Endodermal cell (in vitro differentiated cells): ENCODE data around the gene CERS6. TPM values are rescaled to one million over a fixed set of nuclear protein-coding genes. Genes with fewer than 3 reads are reported as not detected.

ENCODE experiments used
- DNase-seq: peaks from one replicate; pipeline ENCODE4 v3.0.0-alpha.2; 2017
- H3K27ac ChIP-seq: 2 replicates; pipeline ENCODE4 v1.5.1; 2013; ENCODE audit warnings: mild to moderate bottlenecking, low read depth, low read length, moderate library complexity
- H3K27me3 ChIP-seq: 2 replicates; pipeline ENCODE4 v1.6.1; 2013; ENCODE audit warnings: mild to moderate bottlenecking, low read length, moderate library complexity; ENCODE audit not compliant: insufficient read depth, control insufficient read depth, poor library complexity, severe bottlenecking
- H3K36me3 ChIP-seq: 2 replicates; pipeline ENCODE4 v1.7.0; 2013; ENCODE audit warnings: mild to moderate bottlenecking, low read length, moderate library complexity; ENCODE audit not compliant: control insufficient read depth, insufficient read depth
- H3K4me1 ChIP-seq: one replicate; pipeline ENCODE4 v1.7.0; 2013; ENCODE audit warnings: low read length; ENCODE audit not compliant: control insufficient read depth, insufficient read depth
- H3K4me3 ChIP-seq: 2 replicates; pipeline ENCODE4 v1.5.1; 2013; ENCODE audit warnings: mild to moderate bottlenecking, low read length, moderate library complexity
- H3K9ac ChIP-seq: 2 replicates; pipeline ENCODE4 v1.6.1; 2013; ENCODE audit warnings: mild to moderate bottlenecking, low read length, moderate library complexity; ENCODE audit not compliant: poor library complexity, severe bottlenecking; ENCODE audit errors: extremely low read depth
- H3K9me3 ChIP-seq: 2 replicates; pipeline ENCODE4 v1.6.1; 2013; ENCODE audit warnings: mild to moderate bottlenecking, low read length, moderate library complexity; ENCODE audit not compliant: control insufficient read depth
- H3K27ac Mint-ChIP-seq: 2 replicates; pipeline ENCODE4 v1.8.0; 2020; ENCODE audit warnings: mixed read lengths
- H3K27me3 Mint-ChIP-seq: 2 replicates; pipeline ENCODE4 v1.8.0; 2021; ENCODE audit warnings: mild to moderate bottlenecking, mixed read lengths; ENCODE audit not compliant: insufficient read depth
- H3K36me3 Mint-ChIP-seq: 2 replicates; pipeline ENCODE4 v1.8.0; 2020; ENCODE audit warnings: low read depth, mixed read lengths
- H3K4me1 Mint-ChIP-seq: 2 replicates; pipeline ENCODE4 v1.8.0; 2020; ENCODE audit warnings: mixed read lengths
- H3K4me3 Mint-ChIP-seq: 2 replicates; pipeline ENCODE4 v1.8.0; 2020; ENCODE audit warnings: mild to moderate bottlenecking, moderate library complexity, mixed read lengths
- H3K9me3 Mint-ChIP-seq: 2 replicates; pipeline ENCODE4 v1.8.0; 2020; ENCODE audit warnings: mild to moderate bottlenecking, mixed read lengths
- WGBS, 2 experiments: methylation state at CpG; one replicate each; pipeline versions ENCODE4 v1.1.5 to v1.1.7; 2013; ENCODE audit warnings: missing lambda C conversion rate in 2 of 2, mixed read lengths in 1 of 2; ENCODE audit not compliant: insufficient coverage in 1 of 2, insufficient read length in 1 of 2; 5-methylcytosine and 5-hydroxymethylcytosine counted together
- total RNA-seq, 2 donors: library from RNA; stranded (reverse); fragmentation: NEBNext Ultra II Directional in 1 of 2; extraction: Animal tissue kit (Norgen Biotek cat#: 25700) in 1 of 2; gene quantifications; 2 replicates in 1 of 2; 3 replicates in 1 of 2; pipeline ENCODE4 v1.2.1, GENCODE V29; 2021
- TF ChIP-seq, protein P1 (sequence below): fragments of 200-600 bp; sonication (generic); conservative IDR thresholded peaks from 2 replicates; pipeline ENCODE4 v1.5.0; 2021; ENCODE audit warnings: antibody characterized with exemption, mild to moderate bottlenecking

CERS6 gene
- total RNA-seq, 2 donors from 2014 or later = 41.3 to 52.0 TPM

DNA sequence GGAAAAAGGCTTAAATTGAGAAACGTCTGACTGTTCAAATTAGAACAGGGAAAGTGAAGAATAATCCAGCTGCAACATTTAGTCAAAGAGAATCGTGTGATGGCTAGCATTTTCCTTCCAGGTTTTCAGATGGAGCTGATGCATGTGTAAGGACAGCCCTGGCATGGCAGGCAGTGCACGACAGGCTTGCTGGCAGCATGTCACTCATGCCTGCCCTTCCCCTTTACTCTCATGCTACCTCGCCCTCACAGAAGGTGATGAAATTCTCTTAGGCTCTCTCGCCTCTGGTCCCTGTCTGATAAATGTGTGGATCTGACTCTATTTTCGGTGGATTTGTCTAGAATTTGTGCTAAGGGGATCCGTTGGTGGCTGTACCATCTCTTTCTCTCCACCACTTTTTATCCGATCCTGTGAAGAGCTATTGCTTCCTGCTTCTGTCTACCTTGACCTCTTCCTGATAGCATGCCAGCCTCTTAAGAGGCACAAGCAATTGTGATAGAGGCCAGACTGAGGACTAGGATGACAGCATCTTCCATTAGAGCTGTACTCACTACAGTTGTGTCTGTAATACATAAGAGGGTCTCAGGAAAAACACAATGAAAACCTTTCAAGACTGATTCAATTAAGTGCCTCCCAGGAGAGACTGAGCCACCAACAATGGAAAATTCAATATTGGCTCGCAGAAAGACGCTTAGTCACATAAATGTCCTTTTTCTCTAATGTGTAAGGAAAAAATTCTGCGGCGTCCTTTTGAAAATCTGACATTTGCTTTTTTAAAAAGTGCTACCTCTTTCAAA, 280.8 kb downstream of the CERS6 start:
- TF ChIP-seq, protein P1, sequence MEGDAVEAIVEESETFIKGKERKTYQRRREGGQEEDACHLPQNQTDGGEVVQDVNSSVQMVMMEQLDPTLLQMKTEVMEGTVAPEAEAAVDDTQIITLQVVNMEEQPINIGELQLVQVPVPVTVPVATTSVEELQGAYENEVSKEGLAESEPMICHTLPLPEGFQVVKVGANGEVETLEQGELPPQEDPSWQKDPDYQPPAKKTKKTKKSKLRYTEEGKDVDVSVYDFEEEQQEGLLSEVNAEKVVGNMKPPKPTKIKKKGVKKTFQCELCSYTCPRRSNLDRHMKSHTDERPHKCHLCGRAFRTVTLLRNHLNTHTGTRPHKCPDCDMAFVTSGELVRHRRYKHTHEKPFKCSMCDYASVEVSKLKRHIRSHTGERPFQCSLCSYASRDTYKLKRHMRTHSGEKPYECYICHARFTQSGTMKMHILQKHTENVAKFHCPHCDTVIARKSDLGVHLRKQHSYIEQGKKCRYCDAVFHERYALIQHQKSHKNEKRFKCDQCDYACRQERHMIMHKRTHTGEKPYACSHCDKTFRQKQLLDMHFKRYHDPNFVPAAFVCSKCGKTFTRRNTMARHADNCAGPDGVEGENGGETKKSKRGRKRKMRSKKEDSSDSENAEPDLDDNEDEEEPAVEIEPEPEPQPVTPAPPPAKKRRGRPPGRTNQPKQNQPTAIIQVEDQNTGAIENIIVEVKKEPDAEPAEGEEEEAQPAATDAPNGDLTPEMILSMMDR = no peak
- H3K4me1 ChIP-seq = no peaks in the 10 kb centered on the region
- WGBS, 2 experiments = 93 to 96% methylated on average over 9 to 12 of the region's 12 CpGs
- H3K4me1 Mint-ChIP-seq = peaks cover 10% of the 10 kb centered on the region
- no peaks in the 10 kb centered on the region for H3K9me3 ChIP-seq
- H3K36me3 Mint-ChIP-seq = peaks cover 4% of the 10 kb centered on the region
- H3K36me3 ChIP-seq = peaks cover 16% of the 10 kb centered on the region
- H3K27ac Mint-ChIP-seq = no peak overlapping the region
- no peaks in the 10 kb centered on the region for H3K27me3 ChIP-seq
- peak overlapping the region; percentile 12 for H3K27ac ChIP-seq
- H3K9me3 Mint-ChIP-seq = no peaks in the 10 kb centered on the region
- H3K4me3 Mint-ChIP-seq = no peak overlapping the region
- no peak overlapping the region for H3K9ac ChIP-seq
- H3K27me3 Mint-ChIP-seq = no peaks in the 10 kb centered on the region
- no peak for DNase-seq
- H3K4me3 ChIP-seq = no peak overlapping the region

DNA sequence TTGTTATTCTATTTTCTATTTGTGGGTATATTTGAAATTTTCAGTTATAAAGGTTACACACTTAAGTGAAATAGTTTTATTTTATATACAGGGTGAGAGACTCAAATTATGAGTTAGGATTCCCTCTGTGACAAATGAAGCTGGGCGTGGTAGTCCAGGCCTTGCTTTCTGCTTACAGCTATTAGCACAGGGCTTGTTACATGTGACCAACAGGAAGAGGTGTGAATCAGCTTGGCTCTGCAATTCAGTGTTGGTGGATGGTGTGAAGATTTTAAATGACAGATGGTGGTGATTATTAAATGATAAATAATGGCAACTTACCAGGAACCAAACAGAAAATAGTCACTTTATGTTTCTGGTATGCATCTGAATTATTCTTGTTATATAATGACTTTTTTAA, 282.0 kb downstream of the CERS6 start:
- Histone ChIP-seq H3K9ac (no peak overlapping the region), H3K4me1 (no peaks in the 10 kb centered on the region), H3K4me3 (no peak overlapping the region), H3K36me3 (peaks cover 9% of the 10 kb centered on the region), H3K27ac (no peak overlapping the region), H3K27me3 (no peaks in the 10 kb centered on the region), H3K9me3 (no peaks in the 10 kb centered on the region)
- no peak overlapping the region for H3K27ac Mint-ChIP-seq
- no peaks in the 10 kb centered on the region for H3K27me3 Mint-ChIP-seq
- H3K36me3 Mint-ChIP-seq = peaks cover 4% of the 10 kb centered on the region
- no peak for DNase-seq
- H3K9me3 Mint-ChIP-seq = no peaks in the 10 kb centered on the region
- H3K4me1 Mint-ChIP-seq = peaks cover 9% of the 10 kb centered on the region
- no peak overlapping the region for H3K4me3 Mint-ChIP-seq
- TF ChIP-seq, protein P1 = no peak
- 96% methylated on average over 1 of the region's 1 CpG; no CpG with 5 or more reads in 1 of the 2 experiments for WGBS, 2 experiments

DNA sequence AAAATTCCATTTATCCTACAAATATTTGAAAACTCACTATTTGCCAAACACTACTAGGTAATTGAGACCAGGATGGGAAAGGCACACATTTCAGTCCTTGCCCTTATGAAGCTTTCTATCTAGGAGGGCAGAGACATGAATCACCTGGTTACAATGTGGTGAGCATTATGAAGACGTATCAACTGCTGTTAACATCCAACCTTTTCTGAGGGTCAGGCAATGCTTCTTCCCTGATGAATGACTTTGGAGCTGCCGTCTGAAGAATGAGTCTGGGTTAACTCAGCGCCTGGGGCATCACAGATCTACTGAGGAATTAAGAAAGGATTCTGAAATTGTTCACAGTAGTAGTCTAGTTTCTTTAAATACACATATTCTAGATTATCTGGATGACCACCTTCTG, 284.3 kb downstream of the CERS6 start:
- Histone ChIP-seq H3K4me1 (no peaks in the 10 kb centered on the region), H3K36me3 (peaks cover 6% of the 10 kb centered on the region), H3K9ac (no peak overlapping the region), H3K4me3 (no peak overlapping the region), H3K27ac (no peak overlapping the region), H3K9me3 (no peaks in the 10 kb centered on the region), H3K27me3 (no peaks in the 10 kb centered on the region)
- 78 to 98% methylated on average over 1 to 3 of the region's 3 CpGs for WGBS, 2 experiments
- H3K4me1 Mint-ChIP-seq = peaks cover 12% of the 10 kb centered on the region
- H3K27ac Mint-ChIP-seq = no peak overlapping the region
- DNase-seq = no peak
- H3K9me3 Mint-ChIP-seq = no peaks in the 10 kb centered on the region
- H3K4me3 Mint-ChIP-seq = no peak overlapping the region
- no peaks in the 10 kb centered on the region for H3K27me3 Mint-ChIP-seq
- peaks cover 11% of the 10 kb centered on the region for H3K36me3 Mint-ChIP-seq
- TF ChIP-seq, protein P1 = no peak
